COLO829 (cell line): ENCODE data around the gene CYP19A1.
"Not testable (repeated sequence)": the region's sequence is repeated elsewhere in the genome, so short reads cannot be mapped to it uniquely, and the experiment has no call there.

Experiments
- DNase-seq: peaks from one replicate; pipeline ENCODE4 v3.0.0; 2012; ENCODE audit warnings: low spot score

Gene CYP19A1

DNA sequence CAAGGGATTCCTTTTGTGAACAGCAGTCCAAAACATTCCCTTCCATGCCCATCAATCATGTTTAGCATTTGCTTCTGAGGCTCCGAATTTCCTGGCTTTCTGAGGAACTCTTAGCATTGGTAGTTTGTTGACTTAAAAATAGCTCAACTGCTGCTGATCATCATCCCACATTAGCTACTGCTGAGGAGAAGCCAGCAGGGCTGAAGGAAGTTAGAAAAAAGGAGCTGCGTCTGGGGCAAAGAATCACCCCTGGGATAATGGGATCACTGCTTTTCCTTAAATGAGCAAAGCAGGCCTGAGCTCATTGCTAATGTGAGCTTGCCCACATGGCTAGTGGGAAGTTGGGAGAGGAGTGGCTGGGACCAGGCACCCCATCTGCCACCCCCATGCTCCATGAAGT, 39.8 kb downstream of the CYP19A1 start:
- no peak for DNase-seq

DNA sequence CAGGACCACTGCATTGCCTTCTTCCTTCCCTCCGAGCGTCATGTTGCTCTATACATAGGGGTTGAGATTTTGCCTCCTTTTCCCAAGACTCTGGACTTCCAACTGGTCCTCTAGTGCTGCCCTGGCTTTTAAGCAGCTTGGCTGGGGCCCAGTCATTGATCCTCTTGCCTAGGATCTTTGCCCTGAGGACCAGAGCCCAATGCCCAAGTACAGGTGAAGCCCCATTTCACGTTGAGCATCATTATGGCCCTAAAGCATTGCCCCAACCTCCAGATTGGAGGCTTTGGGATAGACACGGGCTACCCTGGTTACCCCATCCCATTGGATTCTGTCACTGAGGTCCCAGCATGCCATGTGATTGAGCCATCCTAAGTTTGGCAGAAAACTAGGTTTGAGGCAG, 47.7 kb downstream of the CYP19A1 start:
- no peak for DNase-seq

- no peak for DNase-seq
Observed at GRCh38 chr15:51289290-51289689, 49.1 kb downstream of the CYP19A1 start.

- DNase-seq = no peak
Observed at GRCh38 chr15:51288143-51289065, 50.0 kb downstream of the CYP19A1 start.

- no peak for DNase-seq
Observed at GRCh38 chr15:51286816-51287215, 51.6 kb downstream of the CYP19A1 start.

GRCh38 chr15:51285399-51285798, 53.0 kb downstream of the CYP19A1 start:
- no peak for DNase-seq

- DNase-seq = no peak
Observed at GRCh38 chr15:51284871-51285270, 53.5 kb downstream of the CYP19A1 start.

DNA sequence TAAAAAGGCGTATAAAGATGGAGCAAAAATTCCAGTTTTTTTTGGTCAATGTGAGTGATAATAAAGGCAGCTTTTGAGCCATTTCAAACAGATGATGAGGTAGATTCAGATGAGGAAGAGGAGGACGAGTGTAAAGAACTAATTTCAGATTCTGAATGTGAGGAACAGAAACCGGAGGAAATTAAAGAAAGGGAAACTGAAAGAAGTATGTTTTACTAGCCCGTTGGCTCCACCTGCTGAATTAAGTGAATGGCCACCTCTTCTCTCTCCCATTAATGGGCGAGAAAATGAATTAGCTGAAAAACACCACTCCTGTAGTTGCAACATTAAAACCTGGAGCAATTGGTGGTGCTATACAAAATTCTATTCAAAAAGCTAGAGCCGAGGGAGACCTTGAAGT, 55.4 kb downstream of the CYP19A1 start:
- no peak for DNase-seq

DNA sequence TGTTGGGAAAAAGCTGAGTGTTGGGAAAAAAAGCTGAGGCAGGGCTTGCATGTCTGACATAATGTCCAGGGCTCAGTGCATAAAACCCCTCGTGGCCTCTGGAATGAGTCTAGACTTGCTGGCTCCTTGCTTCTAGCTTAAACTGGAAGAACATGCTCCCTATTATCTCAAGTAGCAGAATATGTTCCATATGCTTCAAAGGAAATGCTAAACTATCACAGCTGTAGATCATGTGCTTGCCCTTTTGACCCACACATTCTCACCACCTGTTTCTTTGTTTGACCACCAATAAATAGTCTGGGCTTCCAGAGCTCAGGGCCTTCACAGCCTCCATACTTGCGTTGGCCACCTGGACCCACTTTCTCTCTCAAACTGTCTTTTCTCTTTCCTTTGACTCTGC, 56.2 kb downstream of the CYP19A1 start:
- DNase-seq = not testable (repeated sequence)

GRCh38 chr15:51281368-51281967, 56.9 kb downstream of the CYP19A1 start:
- DNase-seq = peak; percentile 47

- no peak for DNase-seq
Observed at GRCh38 chr15:51280838-51281237, 57.6 kb downstream of the CYP19A1 start.

- no peak for DNase-seq
Observed at GRCh38 chr15:51279391-51279790, 59.0 kb downstream of the CYP19A1 start.

- no peak for DNase-seq
Observed at GRCh38 chr15:51277101-51277500, 61.3 kb downstream of the CYP19A1 start.

DNA sequence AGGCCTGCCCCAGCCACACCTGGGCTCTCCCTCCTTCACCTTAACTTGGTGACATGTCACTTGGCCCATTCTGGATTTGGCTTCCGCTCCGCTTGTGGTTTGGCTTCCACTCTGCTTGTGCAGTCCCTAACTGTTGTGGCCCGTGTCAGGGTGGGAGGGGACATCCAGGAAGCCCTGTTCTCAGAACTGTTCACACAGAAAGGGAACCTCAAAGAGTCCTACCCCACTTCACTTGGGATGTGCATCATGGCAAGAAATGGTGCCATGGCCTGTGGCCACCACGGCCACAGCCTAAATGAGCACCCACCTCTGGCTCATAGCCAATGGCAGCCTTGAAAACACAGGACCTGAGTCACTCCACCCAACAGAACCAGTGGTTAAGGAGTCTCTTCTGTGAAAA, 63.4 kb downstream of the CYP19A1 start:
- DNase-seq = no peak

DNA sequence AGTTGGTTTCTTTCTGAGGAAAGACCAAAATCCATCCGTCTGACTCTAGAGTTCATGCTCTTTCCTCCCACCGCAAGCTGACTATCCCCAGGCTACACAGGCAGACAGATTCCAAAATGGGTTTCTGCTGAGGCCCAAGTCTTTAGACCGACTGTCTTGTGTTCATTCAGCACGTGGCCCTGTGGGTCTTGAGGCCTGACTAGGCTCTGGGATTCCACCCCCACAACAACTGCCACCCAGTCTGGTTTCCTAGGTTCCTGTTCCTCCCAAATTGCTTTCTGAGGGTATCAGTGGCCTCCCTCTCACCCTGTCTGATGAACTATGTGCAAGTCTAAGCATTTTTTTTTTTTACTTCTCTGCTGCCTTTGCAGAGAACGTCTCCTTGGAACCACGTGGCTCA, 67.7 kb downstream of the CYP19A1 start:
- no peak for DNase-seq

- DNase-seq = no peak
Observed at GRCh38 chr15:51269496-51269895, 68.9 kb downstream of the CYP19A1 start.

DNA sequence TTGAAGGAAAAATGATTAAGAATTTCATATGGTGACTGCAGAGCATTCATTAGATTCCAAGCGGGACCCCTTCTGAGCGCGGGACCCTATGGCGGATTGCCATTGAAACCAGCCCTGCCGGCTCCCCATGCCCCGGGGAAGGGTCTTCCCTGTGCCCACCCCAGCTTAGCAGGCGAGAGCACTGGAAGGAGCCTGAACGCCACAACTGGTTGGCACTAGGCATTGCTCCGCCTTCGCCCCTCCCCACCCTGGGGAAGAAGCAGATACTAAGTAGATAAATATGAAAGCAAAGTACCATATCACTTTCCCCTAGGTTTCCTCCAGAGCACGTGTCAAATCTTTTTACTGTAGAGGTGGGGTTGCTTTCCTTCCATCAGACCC, 70.7 kb downstream of the CYP19A1 start:
- DNase-seq = no peak

GRCh38 chr15:51267051-51267702, 71.2 kb downstream of the CYP19A1 start:
- no peak for DNase-seq

DNA sequence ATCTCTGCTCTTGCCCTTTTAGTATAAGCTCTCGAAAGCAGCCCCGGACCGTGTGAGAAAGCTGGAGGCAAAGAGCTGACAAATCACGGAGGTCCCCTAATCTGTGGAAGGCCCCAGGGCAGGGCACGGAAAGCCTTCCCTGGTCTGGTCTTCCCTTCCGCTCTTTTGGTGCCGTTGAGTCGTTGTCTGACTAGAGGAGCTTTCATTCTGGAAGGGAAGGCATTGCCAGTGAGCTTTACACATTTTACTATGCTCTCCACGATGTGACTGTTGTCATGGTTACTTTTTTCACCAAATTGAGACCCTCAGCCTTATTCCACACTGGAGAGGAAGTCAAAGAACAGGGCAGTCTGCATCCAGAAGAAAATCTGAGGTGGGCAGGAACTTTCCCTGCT, 71.7 kb downstream of the CYP19A1 start:
- no peak for DNase-seq

- DNase-seq = no peak
Observed at GRCh38 chr15:51265037-51265555, 73.3 kb downstream of the CYP19A1 start.

- DNase-seq = no peak
Observed at GRCh38 chr15:51263726-51264125, 74.7 kb downstream of the CYP19A1 start.

- no peak for DNase-seq
Observed at GRCh38 chr15:51263116-51263515, 75.3 kb downstream of the CYP19A1 start.

GRCh38 chr15:51262463-51262862, 75.9 kb downstream of the CYP19A1 start:
- DNase-seq = no peak
